HL-60 (cell line): ENCODE measurements around the gene HK1.
A peak's percentile ranks its signal among the peaks of the same experiment; 100 is the strongest.
"Not testable (repeated sequence)": the region's sequence is repeated elsewhere in the genome, so short reads cannot be mapped to it uniquely, and the experiment has no call there.

Source experiments
- DNase-seq, 2 experiments: peaks; one replicate each; pipeline ENCODE4 v3.0.0-alpha.2; 2010 to 2020; ENCODE audit warnings: low read depth in 1 of 2, low spot score in 1 of 2
- H3K27ac ChIP-seq: fragments of 250-450 bp; sonication (Bioruptor Pico); replicated peaks from 2 replicates; pipeline ENCODE4 v1.5.1; 2020; ENCODE audit warnings: mild to moderate bottlenecking, moderate library complexity
- H3K27me3 ChIP-seq: fragments of 250-450 bp; sonication (Bioruptor Pico); 2 replicates; pipeline ENCODE4 v1.5.1; 2021; ENCODE audit warnings: mild to moderate bottlenecking, moderate library complexity; ENCODE audit not compliant: insufficient read depth, poor library complexity, severe bottlenecking
- H3K4me3 ChIP-seq: replicated peaks from 2 replicates; pipeline ENCODE4 v1.5.1; 2011; ENCODE audit warnings: mild to moderate bottlenecking, control low read depth, low read length; ENCODE audit not compliant: insufficient read depth
- GABPA ChIP-seq: IDR thresholded peaks from 2 replicates; pipeline ENCODE4 v1.6.1; 2012; ENCODE audit warnings: low read depth
- POLR2AphosphoS5 ChIP-seq: IDR thresholded peaks from 2 replicates; pipeline ENCODE4 v1.6.1; 2012; ENCODE audit warnings: low read depth
- SPI1 ChIP-seq: IDR thresholded peaks from 2 replicates; pipeline ENCODE4 v1.6.1; 2012; ENCODE audit warnings: low read depth, mild to moderate bottlenecking, borderline replicate concordance
- TF ChIP-seq, protein P1 (sequence below): IDR thresholded peaks from one replicate; pipeline ENCODE4 v1.5.1; 2011; ENCODE audit warnings: low read length, control low read depth, inconsistent platforms; ENCODE audit not compliant: insufficient read depth
- TF ChIP-seq, protein P2 (sequence below): IDR thresholded peaks from 2 replicates; pipeline ENCODE4 v1.6.1; 2012; ENCODE audit warnings: low read depth; ENCODE audit not compliant: insufficient replicate concordance

HK1 gene

DNA sequence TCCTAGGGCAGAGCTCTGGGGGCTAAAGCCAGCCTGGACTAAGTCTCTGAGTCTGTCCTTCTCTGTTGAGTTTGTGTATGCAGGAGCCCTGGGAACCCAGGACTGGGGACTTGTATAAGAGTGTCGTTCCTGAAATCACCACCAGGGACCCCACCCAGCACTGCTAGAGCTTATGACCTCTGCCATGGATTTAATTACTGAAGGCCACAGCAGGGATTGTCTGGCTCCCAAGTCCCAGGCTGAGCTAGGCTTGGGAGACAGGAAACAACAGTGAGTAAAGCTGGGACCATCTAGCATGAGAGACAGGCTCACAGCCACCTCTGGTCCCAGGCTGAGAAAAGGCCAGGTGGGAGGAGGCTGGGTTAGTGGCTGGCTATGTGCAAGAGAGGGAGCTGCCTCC, 171.5 kb downstream of the HK1 start:
- Histone ChIP-seq H3K4me3 (no peak overlapping the region), H3K27ac (no peak overlapping the region), H3K27me3 (peaks cover 11% of the 10 kb centered on the region)
- peak in 1 of 2 experiments; percentile 42 for DNase-seq
- TF ChIP-seq, protein P1, sequence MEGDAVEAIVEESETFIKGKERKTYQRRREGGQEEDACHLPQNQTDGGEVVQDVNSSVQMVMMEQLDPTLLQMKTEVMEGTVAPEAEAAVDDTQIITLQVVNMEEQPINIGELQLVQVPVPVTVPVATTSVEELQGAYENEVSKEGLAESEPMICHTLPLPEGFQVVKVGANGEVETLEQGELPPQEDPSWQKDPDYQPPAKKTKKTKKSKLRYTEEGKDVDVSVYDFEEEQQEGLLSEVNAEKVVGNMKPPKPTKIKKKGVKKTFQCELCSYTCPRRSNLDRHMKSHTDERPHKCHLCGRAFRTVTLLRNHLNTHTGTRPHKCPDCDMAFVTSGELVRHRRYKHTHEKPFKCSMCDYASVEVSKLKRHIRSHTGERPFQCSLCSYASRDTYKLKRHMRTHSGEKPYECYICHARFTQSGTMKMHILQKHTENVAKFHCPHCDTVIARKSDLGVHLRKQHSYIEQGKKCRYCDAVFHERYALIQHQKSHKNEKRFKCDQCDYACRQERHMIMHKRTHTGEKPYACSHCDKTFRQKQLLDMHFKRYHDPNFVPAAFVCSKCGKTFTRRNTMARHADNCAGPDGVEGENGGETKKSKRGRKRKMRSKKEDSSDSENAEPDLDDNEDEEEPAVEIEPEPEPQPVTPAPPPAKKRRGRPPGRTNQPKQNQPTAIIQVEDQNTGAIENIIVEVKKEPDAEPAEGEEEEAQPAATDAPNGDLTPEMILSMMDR, result peak; percentile 29
- no peak for TF ChIP-seq GABPA

DNA sequence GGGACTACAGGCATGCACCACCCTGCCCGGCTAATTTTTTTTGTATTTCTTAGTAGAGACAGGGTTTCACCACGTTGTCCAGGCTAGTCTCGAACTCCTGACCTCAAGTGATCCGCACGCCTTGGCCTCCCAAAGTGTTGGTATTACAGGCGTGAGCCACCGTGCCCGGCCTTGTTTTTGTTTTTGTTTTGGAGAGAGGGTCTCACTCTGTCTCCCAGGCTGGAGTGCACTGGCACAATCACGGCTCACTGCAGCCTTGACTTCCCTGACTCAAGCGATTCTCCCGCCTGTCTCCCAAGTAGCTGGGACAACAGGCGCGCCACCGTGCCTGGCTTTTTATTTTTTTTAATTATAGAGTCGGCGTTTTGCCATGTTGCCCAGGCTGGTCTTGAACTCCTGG, 172.1 kb downstream of the HK1 start:
- H3K4me3 ChIP-seq, H3K27ac ChIP-seq: not testable (repeated sequence)
- peaks cover 11% of the 10 kb centered on the region for H3K27me3 ChIP-seq

DNA sequence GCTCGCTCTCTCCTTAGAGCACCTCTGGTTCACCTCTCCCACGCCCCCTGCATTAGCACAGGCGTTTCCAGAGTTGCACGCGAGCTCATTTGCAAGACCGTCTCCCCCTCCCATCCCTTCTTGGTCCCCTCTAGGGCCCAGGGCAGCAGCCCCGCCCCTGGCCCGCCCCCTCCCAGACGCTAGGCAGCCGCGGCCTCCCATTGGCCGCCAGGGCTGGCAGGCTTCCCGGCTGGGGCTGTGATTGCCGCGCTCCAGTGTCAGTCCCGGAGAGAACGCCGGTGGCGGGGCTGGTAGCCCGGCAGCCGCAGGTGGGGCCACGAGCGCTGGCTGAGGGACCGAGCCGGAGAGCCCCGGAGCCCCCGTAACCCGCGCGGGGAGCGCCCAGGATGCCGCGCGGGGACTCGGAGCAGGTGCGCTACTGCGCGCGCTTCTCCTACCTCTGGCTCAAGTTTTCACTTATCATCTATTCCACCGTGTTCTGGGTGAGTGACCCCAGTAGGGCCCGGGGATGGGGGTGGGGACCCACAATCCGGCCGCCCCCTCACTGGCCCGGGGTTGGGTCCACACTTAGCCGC, 173.0 kb downstream of the HK1 start, which contains the start of gene TSPAN15:
Gene TSPAN15 (plus strand): TSS at position 257 of the 575 bp plus-strand sequence. CDS start 130 bp downstream, at position 387.
- H3K4me3 ChIP-seq, result peak within 1 kb of the TSS; percentile 27
- H3K27ac ChIP-seq, result no peak within 1 kb of the TSS

More for the DNA sequence above, 172.1 kb downstream of the HK1 start:
- DNase-seq, result not testable (repeated sequence)

More for the DNA sequence above, 173.0 kb downstream of the HK1 start, which contains the start of gene TSPAN15:
- DNase-seq, result peak in 1 of 2 experiments; percentile 31
- H3K27me3 ChIP-seq, result peaks cover 11% of the 10 kb centered on the region
- TF ChIP-seq SPI1 (no peak), POLR2AphosphoS5 (no peak), GABPA (no peak)
- TF ChIP-seq, protein P2, sequence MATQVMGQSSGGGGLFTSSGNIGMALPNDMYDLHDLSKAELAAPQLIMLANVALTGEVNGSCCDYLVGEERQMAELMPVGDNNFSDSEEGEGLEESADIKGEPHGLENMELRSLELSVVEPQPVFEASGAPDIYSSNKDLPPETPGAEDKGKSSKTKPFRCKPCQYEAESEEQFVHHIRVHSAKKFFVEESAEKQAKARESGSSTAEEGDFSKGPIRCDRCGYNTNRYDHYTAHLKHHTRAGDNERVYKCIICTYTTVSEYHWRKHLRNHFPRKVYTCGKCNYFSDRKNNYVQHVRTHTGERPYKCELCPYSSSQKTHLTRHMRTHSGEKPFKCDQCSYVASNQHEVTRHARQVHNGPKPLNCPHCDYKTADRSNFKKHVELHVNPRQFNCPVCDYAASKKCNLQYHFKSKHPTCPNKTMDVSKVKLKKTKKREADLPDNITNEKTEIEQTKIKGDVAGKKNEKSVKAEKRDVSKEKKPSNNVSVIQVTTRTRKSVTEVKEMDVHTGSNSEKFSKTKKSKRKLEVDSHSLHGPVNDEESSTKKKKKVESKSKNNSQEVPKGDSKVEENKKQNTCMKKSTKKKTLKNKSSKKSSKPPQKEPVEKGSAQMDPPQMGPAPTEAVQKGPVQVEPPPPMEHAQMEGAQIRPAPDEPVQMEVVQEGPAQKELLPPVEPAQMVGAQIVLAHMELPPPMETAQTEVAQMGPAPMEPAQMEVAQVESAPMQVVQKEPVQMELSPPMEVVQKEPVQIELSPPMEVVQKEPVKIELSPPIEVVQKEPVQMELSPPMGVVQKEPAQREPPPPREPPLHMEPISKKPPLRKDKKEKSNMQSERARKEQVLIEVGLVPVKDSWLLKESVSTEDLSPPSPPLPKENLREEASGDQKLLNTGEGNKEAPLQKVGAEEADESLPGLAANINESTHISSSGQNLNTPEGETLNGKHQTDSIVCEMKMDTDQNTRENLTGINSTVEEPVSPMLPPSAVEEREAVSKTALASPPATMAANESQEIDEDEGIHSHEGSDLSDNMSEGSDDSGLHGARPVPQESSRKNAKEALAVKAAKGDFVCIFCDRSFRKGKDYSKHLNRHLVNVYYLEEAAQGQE, result no peak
- TF ChIP-seq, protein P1, result no peak
